Measurements from ENCODE around the gene IRF8. TPM values are rescaled to one million over a fixed set of nuclear protein-coding genes. Genes with fewer than 3 reads are reported as not detected.

IRF8 gene
- total and polyA plus RNA-seq, 2 of the 4 experiments (the other 2 are of a cell fraction), result not detected

DNA sequence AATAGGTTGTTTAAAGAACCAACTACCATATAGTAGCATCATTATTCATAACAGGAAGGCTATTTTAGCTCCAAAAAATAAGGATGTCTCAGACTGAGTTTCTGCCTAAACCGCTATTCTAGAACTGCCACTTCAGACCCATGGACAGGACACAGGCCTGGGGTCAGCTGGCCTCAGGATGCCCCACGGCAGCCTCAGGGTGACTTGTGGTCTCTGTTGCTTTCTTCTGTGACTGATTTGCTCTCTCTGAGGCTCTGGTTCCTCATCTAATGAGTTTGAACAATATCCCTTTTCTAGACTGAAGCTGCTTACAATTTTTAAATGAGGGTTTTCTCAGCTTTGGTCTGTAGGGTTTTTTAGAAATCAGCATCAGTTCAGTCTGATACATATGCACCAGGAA lies 31.8 kb upstream of the IRF8 start:
- Histone ChIP-seq H3K9me3 (ENCODE audit: control insufficient read depth, insufficient read depth, low read length) (peaks cover 5% of the 10 kb centered on the region), H2BK20ac (ENCODE audit: low read depth, low read length) (no peak overlapping the region), H3K27ac (ENCODE audit: insufficient read depth, low read length) (no peak overlapping the region), H3K23ac (ENCODE audit: low read depth, low read length) (no peak overlapping the region), H3K14ac (replicated peaks; ENCODE audit: low read depth, low read length) (no peak overlapping the region), H3K4me3 (ENCODE audit: insufficient read depth, low read depth, low read length) (no peak overlapping the region), H2AFZ (replicated peaks; ENCODE audit: low read length, poor library complexity) (no peak overlapping the region), H3K4me1 (ENCODE audit: control insufficient read depth, insufficient read depth, low read length) (no peaks in the 10 kb centered on the region), H2BK15ac (ENCODE audit: low read depth, low read length) (no peak overlapping the region), H2BK120ac (ENCODE audit: low read depth, low read length) (no peak overlapping the region), H2BK5ac (ENCODE audit: low read depth, low read length, poor library complexity, severe bottlenecking) (no peak overlapping the region), H3K4me2 (ENCODE audit: low read depth, low read length) (no peak overlapping the region), H3K9ac (ENCODE audit: low read depth, low read length) (no peak overlapping the region), H4K8ac (ENCODE audit: low read depth in 2 of 2, low read length in 2 of 2) (no peak overlapping the region), H4K20me1 (ENCODE audit: insufficient read depth, low read length) (no peaks in the 10 kb centered on the region), H3K27me3 (ENCODE audit: control insufficient read depth, insufficient read depth, low read length) (peaks cover 31% of the 10 kb centered on the region), H3K4ac (ENCODE audit: low read depth, low read length) (no peak overlapping the region), H3K18ac (ENCODE audit: low read depth, low read length) (no peak overlapping the region), H4K91ac (ENCODE audit: insufficient read depth, low read depth, low read length) (no peak overlapping the region), H3K36me3 (ENCODE audit: control insufficient read depth, insufficient read depth, low read length) (no peaks in the 10 kb centered on the region), H3K9me1 (ENCODE audit: insufficient read depth, low read length) (no peaks in the 10 kb centered on the region), H2AK9ac (replicated peaks; ENCODE audit: low read depth, low read length, poor library complexity) (no peak overlapping the region), H2AK5ac (ENCODE audit: low read depth, low read length) (no peak overlapping the region), H3K56ac (ENCODE audit: extremely low read depth, insufficient read depth, low read length) (no peak overlapping the region), H3K79me1 (ENCODE audit: low read depth in 1 of 2, low read length in 2 of 2) (no peaks in the 10 kb centered on the region), H4K5ac (ENCODE audit: low read depth, low read length) (no peak overlapping the region)
- POLR2A ChIA-PET (ENCODE audit: unreplicated experiment), result no interaction called here
- DNase-seq (no peak), ATAC-seq (ENCODE audit: low read depth) (no peak)
- TF ChIP-seq MAFK (IDR thresholded peaks at IDR 0.05; ENCODE audit: low read depth, low read length) (no peak), RFX5 (IDR thresholded peaks at IDR 0.05; ENCODE audit: low read depth, low read length) (no peak), RAD21 (IDR thresholded peaks at IDR 0.05; ENCODE audit: low read length) (no peak)
- BruUV-seq (replicated peaks), result no TSS peak
- 50% methylated on average over 2 of the region's 2 CpGs; no CpG with 5 or more reads in 1 of the 2 experiments for WGBS, 2 experiments (ENCODE audit: extremely low coverage in 2 of 2, insufficient read length in 1 of 2)
- dilution Hi-C loops (cut with HindIII; ENCODE audit: low sequenced_read_pairs, unreplicated experiment) (no loop called here), intact Hi-C loops (cut with micrococcal nuclease) (no loop called here), in situ Hi-C loops (cut with MboI; ENCODE audit: low sequenced_read_pairs) (no loop called here)
- CTCF ChIA-PET, result no interaction called here
